ENCODE data around the gene OR1J1.

OR1J1 gene

GRCh38 chr9:122477826-122478225 lies at the start of gene OR1J1:
OR1J1 (minus strand) TSS chr9:122477926; CDS start chr9:122477926, 0 bp downstream.
- no peak for DNase-seq

GRCh38 chr9:122527193-122527592 lies 49.5 kb upstream of the OR1J1 start, which contains the start of gene OR1N1:
OR1N1 (minus strand) TSS chr9:122527293; CDS start chr9:122527293, 0 bp downstream.
- DNase-seq, result no peak

GRCh38 chr9:122526602-122527001 lies 48.9 kb upstream of the OR1J1 start:
- no peak for DNase-seq

- no peak for DNase-seq
Measured at GRCh38 chr9:122519376-122519775, 41.6 kb upstream of the OR1J1 start.

- DNase-seq, result no peak
Measured at GRCh38 chr9:122518841-122519240, 41.1 kb upstream of the OR1J1 start, which contains the start of gene OR1J4. OR1J4 (plus strand) TSS chr9:122519141; CDS start chr9:122519141, 0 bp downstream.

GRCh38 chr9:122518226-122518625 lies 40.5 kb upstream of the OR1J1 start:
- DNase-seq, result no peak

- no peak for DNase-seq
Measured at GRCh38 chr9:122510502-122510901, 32.8 kb upstream of the OR1J1 start, which contains the start of gene OR1J2. OR1J2 (plus strand) TSS chr9:122510802; CDS start chr9:122510802, 0 bp downstream.

GRCh38 chr9:122506964-122507363 lies 29.2 kb upstream of the OR1J1 start:
- DNase-seq, result no peak

- DNase-seq, result no peak
Measured at GRCh38 chr9:122498883-122499288, 21.2 kb upstream of the OR1J1 start.

- no peak for DNase-seq
Measured at GRCh38 chr9:122479062-122479461, 1.3 kb upstream of the OR1J1 start.

- no peak for DNase-seq
Measured at GRCh38 chr9:122477346-122477745, 380 bp downstream of the OR1J1 start.

- no peak for DNase-seq
Measured at GRCh38 chr9:122475717-122476116, 2.0 kb downstream of the OR1J1 start.

GRCh38 chr9:122474561-122474960 lies 3.2 kb downstream of the OR1J1 start:
- no peak for DNase-seq

GRCh38 chr9:122468735-122469134 lies 9.0 kb downstream of the OR1J1 start:
- DNase-seq, result no peak

- DNase-seq, result no peak
Measured at GRCh38 chr9:122466456-122466855, 11.3 kb downstream of the OR1J1 start.

- DNase-seq, result peak; percentile 17
Measured at GRCh38 chr9:122464633-122465567, 12.8 kb downstream of the OR1J1 start.

GRCh38 chr9:122463828-122464632 lies 13.7 kb downstream of the OR1J1 start:
- DNase-seq, result no peak

- DNase-seq, result no peak
Measured at GRCh38 chr9:122457787-122458186, 19.9 kb downstream of the OR1J1 start.

- DNase-seq, result no peak
Measured at GRCh38 chr9:122456123-122456522, 21.6 kb downstream of the OR1J1 start.

- DNase-seq, result no peak
Measured at GRCh38 chr9:122453677-122454135, 24.0 kb downstream of the OR1J1 start.

- DNase-seq, result no peak
Measured at GRCh38 chr9:122446819-122447484, 30.8 kb downstream of the OR1J1 start.

GRCh38 chr9:122445155-122445749 lies 32.5 kb downstream of the OR1J1 start:
- DNase-seq, result no peak
